Measurements from ENCODE around the gene MICAL3.
A peak's percentile ranks its signal among the peaks of the same experiment; 100 is the strongest.

Gene MICAL3

DNA sequence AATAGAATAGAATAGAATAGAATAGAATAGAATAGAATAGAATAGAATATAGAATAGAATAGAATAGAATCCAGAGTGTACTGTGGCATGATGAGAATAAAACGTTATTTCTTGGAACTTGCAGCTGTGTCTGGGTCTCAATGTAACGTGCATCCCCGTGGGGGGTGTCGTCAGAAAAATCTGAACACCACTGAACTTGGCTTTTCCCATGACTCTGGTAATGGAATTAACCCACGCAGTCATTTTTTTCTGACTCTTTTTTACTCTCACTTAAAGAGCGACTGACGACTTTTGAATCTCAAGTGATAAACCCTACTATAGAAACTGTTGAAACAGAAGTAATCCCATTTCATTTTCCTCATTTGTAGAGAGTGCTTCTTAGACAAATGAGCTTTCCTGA, 157.7 kb downstream of the MICAL3 start:
- no peak for DNase-seq (ENCODE audit: low read depth)
- H3K4me3 ChIP-seq (ENCODE audit: low read depth, low read length), result no peak overlapping the region

DNA sequence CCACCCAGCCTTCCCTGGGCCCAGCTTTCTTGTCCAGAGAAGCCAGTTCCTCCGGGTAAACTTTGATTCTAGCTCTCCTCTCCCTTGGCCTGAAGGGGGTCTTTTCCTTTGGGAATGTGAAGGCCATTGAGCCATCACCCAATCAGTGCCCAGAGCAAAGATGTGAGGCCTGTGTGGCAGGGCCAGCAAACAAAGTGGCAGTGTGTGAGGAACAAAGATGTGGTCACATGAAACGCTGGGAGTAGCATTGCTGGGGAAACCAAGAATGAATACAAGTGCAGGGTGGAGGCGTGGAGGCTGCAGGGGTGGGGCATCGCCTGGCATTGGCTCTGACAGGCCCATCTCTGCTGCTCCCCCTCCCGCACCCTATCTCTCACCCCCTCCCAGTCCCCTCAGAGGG, 158.2 kb downstream of the MICAL3 start:
- H3K4me3 ChIP-seq (ENCODE audit: low read depth, low read length), result no peak overlapping the region
- no peak for DNase-seq (ENCODE audit: low read depth)

DNA sequence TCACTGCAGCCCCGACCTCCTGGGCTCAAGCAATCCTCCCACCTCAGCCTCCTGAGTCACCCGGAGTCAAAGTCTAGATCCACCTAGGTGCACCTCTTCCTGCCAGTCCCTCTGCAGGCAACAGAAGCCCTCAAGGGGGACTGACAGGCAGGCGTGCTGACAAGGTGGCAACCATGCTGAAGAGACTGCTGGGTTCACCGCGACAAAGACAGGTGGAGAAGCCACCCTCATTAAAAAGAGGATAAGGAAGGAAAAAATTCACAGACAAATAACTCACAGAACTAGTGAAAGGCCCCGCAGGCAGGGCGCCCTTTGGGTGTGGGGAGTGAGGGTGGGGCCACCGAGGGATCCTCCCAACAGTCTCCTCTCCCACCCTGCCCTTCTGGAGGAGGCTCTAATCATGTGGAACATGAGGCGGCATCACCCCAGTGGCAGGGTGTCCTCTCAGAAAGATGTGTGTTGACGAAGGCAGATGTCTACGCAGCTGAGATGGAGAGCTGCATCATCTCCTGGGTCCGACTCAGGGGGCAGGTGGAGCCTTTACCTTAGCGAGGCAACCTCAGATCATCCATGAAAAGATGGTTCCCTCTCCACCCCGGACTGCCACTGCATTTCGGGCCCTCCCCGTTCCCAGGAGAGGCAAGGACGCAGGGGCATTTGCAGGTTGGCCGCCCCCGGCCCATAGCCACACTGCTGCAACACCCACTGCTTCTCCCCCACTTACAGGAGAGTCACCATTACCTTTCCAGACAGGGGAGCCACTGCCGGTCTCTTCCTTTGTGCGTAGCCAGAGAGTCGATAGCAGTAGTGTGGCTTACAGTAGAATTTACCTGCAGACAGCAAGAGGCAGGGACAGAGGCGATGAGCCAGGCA, 158.9 kb downstream of the MICAL3 start:
- H3K4me3 ChIP-seq (ENCODE audit: low read depth, low read length), result no peak overlapping the region
- DNase-seq (ENCODE audit: low read depth), result no peak

GRCh38 chr22:17864398-17865182, 159.8 kb downstream of the MICAL3 start:
- no peak overlapping the region for H3K4me3 ChIP-seq (ENCODE audit: low read depth, low read length)
- no peak for DNase-seq (ENCODE audit: low read depth)

GRCh38 chr22:17862646-17863181, 161.6 kb downstream of the MICAL3 start:
- no peak for DNase-seq (ENCODE audit: low read depth)

DNA sequence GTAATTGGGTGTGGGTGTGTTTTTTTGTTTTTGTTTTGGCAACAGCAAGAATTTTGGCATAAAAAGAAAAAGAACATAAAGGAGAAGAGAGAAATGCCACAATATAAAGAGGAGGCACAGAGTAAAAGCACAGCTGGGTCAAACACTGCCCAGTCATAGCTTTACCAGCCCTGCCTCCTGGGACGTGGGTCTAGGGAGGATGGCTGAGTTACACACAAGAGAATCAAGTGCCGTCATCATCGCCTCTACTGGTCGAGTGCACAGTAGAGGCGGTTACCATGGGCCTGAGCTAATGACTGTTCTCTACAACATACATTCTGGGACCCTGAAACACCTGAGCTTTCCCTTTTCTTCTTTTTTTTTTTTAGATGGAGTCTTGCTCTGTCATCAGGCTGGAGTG, 162.5 kb downstream of the MICAL3 start:
- no peak for DNase-seq (ENCODE audit: low read depth)
- H3K4me3 ChIP-seq (ENCODE audit: low read depth, low read length), result no peak overlapping the region

More at GRCh38 chr22:17862646-17863181, 161.6 kb downstream of the MICAL3 start:
- H3K4me3 ChIP-seq (ENCODE audit: low read depth, low read length), result no peak overlapping the region

GRCh38 chr22:17860220-17860965, 164.0 kb downstream of the MICAL3 start:
- no peak overlapping the region for H3K4me3 ChIP-seq (ENCODE audit: low read depth, low read length)
- no peak for DNase-seq (ENCODE audit: low read depth)

GRCh38 chr22:17858033-17858432, 166.3 kb downstream of the MICAL3 start:
- no peak for DNase-seq (ENCODE audit: low read depth)
- H3K4me3 ChIP-seq (ENCODE audit: low read depth, low read length), result no peak overlapping the region

DNA sequence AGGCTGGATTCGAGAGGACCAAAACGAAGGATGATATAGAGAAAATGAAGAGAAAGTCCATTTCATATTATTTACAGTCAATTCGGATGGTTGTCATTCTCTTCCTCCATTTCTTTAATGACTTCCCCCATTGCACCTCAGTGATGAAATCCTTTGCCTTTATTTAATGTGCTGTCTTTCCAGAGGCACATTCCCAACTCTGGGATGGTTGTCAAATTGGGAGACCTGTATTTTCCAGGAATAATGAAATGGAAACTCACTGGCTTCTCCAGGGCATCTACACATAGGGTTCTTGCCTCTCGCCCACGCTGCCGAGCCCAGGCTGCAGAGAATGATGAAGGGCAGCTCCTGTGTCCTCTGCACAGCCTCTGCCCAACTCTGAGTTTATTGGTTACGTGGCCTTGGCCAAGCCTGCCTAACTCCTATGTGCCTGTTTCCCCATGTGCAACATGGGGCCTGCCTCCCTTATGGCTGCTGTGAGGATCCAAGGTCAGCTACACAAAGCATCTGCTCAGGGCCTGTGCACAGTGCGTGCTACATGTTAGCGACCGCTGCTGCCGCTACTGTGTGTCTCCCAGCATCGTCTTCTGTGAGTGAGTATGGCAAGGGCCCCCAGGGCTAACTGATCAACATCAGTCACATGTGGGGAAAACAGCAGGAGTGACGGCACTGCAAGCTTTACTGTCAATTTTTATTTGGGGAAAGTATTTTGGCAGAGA, 168.6 kb downstream of the MICAL3 start:
- no peak overlapping the region for H3K4me3 ChIP-seq (ENCODE audit: low read depth, low read length)
- DNase-seq (ENCODE audit: low read depth), result no peak

- DNase-seq (ENCODE audit: low read depth), result peak; percentile 64
- no peak overlapping the region for H3K4me3 ChIP-seq (ENCODE audit: low read depth, low read length)
These were observed 171.3 kb downstream of the MICAL3 start for GRCh38 chr22:17853073-17853472.

DNA sequence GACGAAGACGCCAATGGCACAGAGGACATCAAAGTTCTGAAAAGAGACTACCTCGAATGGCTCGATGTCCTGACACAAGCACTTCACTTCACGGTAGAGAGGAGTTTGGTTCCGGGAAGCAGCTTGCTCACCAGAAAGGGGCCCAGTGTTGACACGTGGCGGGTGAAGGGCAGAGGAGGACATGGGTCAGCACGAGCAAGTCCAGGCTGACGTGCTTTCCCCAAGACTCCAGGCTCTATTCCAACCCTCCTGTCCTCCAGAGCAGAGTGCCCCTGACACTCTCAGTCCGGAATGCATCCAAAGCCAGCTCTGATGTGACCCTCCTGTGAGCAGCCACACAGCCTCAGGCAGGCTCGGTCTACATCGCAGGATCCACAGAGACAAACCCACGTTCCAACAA, 172.6 kb downstream of the MICAL3 start:
- DNase-seq (ENCODE audit: low read depth), result peak; percentile 22
- H3K4me3 ChIP-seq (ENCODE audit: low read depth, low read length), result no peak overlapping the region

DNA sequence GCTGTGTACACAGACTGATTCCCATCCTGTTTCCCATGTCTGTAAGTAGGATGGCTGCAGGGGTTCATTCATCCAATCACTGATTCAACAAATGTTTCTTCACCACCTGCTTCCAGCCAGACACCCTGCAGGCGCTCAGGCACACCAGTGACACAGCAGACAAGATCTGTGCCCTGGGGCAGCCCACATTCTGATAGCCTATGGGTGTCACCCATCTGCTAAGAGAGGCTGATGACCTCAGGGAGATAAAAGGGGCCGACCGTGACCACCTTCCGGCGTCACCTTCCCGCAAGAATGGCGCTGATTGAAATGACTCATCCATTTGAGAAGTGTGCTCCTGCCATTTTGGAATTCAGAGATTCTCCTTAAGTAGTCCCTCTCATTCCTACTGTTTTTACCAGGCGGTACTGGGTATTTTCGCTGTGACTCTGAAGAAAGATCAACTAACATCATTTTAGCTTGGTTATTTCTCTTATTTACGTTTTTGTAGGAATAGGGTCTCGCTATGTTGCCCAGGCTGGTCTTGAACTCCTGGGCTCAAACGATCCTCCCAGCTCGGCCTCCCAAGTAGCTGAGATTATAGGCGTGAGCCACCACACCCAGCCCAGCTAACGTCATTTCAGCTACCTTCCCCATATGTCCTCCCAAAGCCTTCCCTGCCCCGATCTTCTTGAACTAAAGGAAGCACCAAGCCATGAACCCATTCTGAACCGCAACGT, 176.8 kb downstream of the MICAL3 start:
- no peak for DNase-seq (ENCODE audit: low read depth)
- no peak overlapping the region for H3K4me3 ChIP-seq (ENCODE audit: low read depth, low read length)

DNA sequence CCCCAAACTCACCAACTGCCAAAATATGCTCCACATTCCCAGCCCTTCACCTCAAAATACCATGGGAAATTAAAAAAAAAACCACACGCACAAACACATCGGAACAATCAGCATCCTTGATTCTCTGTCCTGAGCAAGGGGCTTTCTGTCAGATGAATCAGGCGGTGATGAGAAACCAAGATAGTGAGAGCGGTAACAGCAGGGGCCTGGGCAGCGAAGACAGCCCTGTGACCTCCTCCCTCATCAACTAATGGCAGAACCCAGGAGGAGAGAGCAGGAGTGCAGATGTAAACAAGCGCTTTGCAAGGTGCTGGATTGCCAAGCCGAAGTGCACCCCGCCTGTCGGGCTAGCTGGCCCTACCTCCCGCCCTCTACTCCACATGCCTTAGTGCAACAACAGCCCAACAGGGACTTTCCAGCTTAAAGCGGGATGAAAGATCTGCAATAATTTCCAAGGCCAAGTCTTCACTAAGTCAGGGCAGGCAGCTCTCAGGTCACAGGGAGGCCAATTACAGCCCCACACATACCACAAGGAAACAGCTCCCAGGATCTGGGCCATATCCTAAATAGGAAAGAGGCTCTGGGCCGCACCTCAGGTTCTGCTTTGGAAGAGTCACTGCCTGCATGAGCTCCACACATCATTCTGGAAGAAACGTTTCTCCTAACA, 177.9 kb downstream of the MICAL3 start:
- no peak for DNase-seq (ENCODE audit: low read depth)
- H3K4me3 ChIP-seq (ENCODE audit: low read depth, low read length), result no peak overlapping the region

DNA sequence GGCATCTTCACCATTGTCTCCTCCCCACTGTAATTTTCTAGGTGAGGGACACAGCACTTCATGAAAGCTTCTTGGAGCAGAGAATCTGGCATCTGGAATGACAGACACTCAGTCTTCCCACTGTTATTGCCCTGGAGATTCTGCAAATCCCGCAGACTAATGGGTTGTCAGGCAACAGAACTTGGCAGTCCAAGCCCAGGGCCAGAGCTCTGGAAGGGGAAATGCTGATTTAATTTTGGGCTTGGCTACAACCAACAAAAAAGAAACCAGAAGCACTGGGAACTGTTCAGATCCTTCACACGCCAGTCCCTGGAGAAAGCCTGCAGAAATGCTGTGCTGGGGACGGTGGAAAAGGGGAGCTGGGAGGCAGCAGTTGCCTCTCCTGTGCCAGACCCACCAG, 178.6 kb downstream of the MICAL3 start:
- no peak overlapping the region for H3K4me3 ChIP-seq (ENCODE audit: low read depth, low read length)

DNA sequence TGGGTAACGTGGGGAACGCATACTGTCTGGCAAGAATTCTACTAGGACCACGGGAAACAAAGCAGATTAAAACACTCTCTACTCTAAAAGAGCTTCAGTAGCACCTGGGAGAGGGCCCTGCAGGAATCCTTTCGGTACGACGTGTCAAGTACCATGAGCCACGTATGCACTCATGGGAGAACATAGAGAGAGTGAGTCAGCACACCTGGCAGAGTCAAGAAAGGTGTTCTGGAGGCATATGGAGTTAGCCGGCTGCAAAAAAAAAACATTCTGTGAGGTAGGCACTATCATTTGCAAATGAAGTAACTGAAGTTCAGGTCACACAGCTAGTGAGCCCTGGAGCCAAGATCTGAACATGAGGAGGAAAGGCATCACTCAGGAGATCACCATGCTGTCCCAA, 179.0 kb downstream of the MICAL3 start:
- DNase-seq (ENCODE audit: low read depth), result no peak

More for the DNA sequence above, 178.6 kb downstream of the MICAL3 start:
- DNase-seq (ENCODE audit: low read depth), result no peak

GRCh38 chr22:17844150-17844549, 180.2 kb downstream of the MICAL3 start:
- no peak for DNase-seq (ENCODE audit: low read depth)
- no peak overlapping the region for H3K4me3 ChIP-seq (ENCODE audit: low read depth, low read length)

More for the DNA sequence above, 179.0 kb downstream of the MICAL3 start:
- H3K4me3 ChIP-seq (ENCODE audit: low read depth, low read length), result no peak overlapping the region

DNA sequence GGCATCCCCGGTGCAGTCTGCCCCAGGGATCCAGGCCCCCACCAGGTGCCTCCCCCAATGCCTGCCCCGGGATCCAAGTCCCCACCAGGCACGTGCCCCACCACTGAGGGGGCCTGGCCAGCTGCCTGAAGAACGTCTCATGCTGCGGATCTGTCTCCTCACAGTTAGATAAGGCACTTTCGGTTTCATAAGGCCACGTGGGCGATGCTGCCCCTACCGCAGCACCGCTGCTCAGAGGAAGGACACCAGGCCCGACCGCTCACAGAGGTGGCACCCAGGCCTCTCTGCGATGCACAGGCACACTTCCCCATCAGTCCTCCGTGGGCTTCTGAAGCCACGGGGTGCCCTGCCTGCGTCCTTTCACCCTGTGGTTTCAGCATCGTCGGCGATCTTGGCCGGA, 182.0 kb downstream of the MICAL3 start:
- DNase-seq (ENCODE audit: low read depth), result no peak
- H3K4me3 ChIP-seq (ENCODE audit: low read depth, low read length), result no peak overlapping the region

GRCh38 chr22:17841836-17842235, 182.5 kb downstream of the MICAL3 start:
- no peak overlapping the region for H3K4me3 ChIP-seq (ENCODE audit: low read depth, low read length)
- DNase-seq (ENCODE audit: low read depth), result no peak
